GM19397 (cell line): Measurements from ENCODE around the gene KCNG2.
A peak's percentile ranks its signal among the peaks of the same experiment; 100 is the strongest.

Experiments
- ATAC-seq: cut with Tn5 transposase; IDR thresholded peaks from one replicate; pipeline ENCODE4 v1.9.1; 2021; ENCODE audit warnings: mild to moderate bottlenecking, moderate library complexity; ENCODE audit not compliant: unreplicated experiment

The KCNG2 gene

DNA sequence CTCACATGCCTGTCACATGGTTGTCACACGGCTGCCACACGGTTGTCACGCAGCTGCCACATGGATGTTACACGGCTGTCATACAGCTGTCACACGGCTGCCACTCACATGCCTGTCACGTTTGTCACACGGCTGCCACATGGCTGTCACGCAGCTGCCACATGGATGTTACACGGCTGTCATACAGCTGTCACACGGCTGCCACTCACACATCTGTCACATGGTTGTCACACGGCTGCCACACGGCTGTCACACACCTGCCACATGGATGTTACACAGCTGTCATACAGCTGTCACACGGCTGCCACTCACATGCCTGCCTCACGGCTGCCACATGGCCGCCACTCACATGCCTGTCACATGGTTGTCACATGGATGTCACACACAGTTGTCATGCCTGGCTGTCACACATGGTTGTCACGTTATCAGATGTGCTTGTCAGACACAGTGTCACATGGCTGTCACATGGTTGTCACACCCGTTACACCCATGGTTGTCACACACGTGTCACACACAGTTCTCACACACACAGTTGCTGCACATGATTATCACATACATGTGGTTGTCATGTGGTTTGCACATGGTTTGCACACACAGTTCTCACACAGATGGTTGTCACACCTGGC, 19.4 kb downstream of the KCNG2 start:
- no peak for ATAC-seq

DNA sequence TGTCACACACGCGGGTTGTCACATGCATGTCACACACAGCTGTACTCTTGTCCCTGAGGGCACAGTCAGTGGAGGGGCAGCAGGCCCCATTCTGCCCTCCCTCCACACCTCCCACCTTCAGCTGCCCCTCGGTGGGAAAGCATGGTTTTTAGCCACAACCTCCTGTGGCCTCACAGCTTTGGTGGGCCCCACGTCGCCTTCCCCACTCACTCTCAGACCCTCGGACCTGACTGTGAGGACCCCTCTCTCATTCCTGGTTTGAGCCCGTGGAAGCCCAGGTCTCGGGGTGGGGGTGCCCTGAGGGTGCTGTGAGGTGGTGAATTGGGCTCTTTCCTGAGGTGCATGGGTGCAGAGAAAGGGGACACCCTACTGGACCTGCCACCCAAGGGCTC, 19.9 kb downstream of the KCNG2 start:
- no peak for ATAC-seq

DNA sequence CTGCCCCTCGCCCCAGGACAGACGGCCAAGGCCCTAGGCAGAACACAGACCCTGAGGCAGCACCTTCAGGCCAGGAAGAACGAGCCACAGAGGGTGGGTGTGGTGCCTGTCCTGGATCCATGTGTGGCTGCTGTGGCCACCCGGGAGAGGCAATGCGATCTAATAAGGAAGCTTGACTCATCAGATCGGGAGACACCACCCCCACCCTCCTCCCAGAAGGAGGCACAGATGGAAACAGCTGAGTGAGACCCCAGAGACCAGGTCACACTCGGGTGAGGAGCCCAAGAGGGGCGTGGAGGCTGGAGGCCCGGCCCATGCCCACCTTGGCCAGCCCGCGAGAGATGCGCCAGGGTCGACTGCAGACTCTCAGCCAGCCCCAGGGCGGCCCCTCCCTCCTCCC, 20.3 kb downstream of the KCNG2 start:
- no peak for ATAC-seq

DNA sequence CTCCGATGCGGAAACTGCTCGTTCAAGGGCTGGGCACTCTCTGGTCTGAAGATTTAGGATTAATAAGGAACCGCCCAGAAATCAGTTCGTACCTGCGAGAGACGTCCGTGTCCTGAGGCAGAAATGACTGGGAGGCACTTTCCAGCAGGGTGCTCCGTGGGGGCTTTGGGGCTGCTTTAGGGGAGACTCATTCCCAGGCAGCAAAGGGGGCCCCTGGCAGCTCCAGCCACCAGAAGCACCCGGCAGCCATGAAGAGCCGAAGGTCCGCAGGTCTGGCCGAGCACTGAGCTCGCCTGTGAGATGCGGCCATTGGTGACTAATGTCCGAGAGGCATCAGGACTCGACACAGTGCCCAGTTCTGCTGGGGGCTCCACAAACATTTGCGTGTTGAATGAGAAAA, 20.9 kb downstream of the KCNG2 start:
- ATAC-seq = no peak

DNA sequence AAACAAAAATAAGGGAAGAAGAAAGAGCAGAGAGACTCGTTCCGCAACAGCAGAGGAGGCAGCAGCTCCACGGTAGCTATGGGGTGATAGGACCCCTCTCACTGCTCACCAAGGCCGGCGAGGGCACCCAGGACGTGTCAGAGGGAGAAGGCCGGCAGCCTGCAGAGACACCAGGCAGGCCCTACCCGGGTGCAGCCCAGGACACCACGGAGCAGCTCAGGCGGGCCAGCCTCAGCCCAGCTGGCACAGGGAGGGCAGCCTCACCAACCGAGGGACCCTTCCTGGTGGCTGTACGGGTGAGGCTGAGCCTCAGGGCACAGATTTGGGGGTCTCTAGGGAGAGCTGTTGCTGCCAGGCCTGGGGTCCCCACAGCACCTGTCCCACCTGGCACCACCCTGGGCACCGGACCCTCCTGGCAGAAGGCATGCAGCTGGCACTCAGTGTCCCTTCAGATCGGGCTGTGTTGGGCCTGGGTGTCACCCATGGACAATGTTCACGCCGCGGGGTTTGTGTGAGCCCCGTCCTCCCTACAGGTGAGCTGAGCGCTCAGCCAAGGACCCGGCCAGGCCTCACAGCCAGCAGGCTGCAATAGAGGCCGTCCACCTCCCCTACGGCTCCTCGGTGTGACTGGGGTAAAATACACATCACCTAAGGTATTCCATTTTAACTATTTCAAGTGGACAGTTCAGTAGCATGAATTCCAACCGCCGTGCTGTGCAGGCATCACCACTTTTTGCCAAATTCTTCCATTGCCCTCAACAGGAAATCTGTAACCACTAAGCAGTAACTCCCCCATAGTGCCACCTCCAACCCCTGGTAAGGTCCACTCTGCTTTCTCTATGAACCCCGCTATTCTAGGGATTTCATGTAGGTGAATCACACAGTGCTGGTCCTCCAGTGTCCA, 21.6 kb downstream of the KCNG2 start:
- peak; percentile 17 for ATAC-seq

DNA sequence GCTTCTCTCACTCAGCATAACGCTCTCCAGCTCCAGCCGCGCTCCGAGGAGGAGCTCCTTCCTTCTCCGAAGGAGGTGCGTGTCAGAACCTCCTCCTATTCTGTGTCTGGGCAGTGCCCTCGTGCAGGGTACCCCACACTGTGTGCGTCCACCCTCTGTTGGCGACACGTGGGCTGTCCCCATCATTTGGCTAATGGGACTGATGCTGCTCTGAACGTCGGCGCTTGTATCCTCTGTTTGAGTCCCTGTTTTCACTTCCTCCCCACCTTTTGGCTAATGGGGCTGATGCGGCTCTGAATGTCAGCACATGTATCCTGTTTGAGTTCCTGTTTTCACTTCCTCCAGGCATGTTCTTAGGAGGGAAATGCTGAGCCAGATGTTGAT, 22.2 kb downstream of the KCNG2 start:
- ATAC-seq = peak; percentile 79

DNA sequence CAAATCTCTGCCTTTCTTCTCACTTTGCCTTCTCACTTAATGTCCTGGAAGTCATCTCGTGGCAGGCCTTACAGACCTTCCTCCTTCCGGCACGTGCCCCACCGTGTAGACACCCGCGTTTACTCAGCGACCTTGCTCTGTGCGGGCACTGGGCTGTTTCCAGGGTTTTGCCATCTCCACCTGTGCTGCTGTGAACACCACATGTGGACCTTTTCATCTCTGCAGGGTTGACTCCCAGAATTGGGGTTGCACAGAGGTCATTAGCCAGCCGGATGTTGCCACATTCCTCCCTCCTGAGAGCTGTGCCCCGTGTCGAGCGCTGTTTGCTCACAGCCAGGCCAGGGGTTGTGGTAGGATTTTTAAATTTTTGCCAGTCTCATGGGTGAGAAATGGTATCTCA, 25.4 kb downstream of the KCNG2 start:
- ATAC-seq = no peak

DNA sequence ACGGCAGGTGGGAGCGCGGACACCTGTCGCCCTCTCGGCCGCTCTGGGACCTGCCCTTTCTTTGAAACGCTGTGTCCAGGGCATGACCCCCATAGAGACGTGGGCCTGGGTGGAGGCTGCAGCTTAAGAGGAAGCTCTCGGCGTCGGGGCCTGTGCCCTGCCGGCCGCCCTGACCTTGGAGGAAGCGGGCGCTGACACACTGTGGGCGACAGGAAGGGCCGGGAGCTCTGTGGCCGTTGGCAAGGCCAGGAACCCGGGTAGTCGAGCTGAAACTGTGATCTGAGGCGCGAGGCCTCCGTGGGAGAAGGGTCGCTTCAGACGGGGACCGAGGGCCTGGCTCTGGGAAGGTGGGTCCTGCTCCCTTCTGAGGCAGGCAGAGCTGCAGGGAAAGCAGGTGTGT, 28.2 kb downstream of the KCNG2 start:
- ATAC-seq = no peak

DNA sequence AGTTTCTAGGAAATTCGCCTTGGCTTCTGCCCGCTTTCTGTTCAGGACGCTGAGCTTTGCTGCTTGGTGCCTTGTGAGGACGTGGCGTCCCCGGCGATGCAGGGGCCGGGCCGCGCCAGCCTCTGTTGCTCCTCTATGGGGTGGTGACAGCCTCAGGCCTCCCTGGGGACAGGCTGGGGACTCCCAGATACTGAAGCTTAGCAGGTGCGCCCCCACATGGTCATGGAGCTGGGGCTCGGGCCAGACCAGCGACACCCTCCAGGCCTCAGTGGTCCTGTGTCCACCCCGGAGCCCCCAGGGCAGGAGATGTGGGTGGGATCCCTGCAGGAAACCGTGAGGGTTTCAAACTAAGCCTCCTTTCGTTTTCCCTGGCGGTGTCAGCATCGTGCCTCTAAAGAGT, 29.2 kb downstream of the KCNG2 start:
- no peak for ATAC-seq

GRCh38 chr18:79828258-79828657, 30.5 kb downstream of the KCNG2 start:
- no peak for ATAC-seq

GRCh38 chr18:79829136-79829854, 31.6 kb downstream of the KCNG2 start:
- no peak for ATAC-seq

- ATAC-seq = no peak
These were observed 34.4 kb downstream of the KCNG2 start for GRCh38 chr18:79832169-79832568.

DNA sequence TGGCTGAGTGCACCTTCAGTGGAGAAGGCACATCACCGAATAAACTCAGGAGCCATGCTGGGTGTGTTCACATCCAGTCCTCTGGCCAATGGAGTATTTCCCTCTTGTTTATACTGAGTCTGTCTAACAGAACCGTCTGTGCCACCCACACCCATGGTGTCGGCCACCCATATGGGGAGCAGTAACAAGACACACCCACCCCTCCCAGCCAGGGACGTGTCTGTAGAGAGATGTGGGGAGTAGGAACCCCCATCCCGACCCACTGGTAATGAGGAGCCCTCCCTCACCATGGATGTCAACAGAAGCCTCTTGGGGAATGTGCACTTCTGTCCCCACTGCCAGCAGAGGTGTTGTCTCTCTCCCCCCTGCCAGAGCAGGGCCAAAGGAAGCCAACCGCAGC, 37.1 kb downstream of the KCNG2 start:
- ATAC-seq = no peak

DNA sequence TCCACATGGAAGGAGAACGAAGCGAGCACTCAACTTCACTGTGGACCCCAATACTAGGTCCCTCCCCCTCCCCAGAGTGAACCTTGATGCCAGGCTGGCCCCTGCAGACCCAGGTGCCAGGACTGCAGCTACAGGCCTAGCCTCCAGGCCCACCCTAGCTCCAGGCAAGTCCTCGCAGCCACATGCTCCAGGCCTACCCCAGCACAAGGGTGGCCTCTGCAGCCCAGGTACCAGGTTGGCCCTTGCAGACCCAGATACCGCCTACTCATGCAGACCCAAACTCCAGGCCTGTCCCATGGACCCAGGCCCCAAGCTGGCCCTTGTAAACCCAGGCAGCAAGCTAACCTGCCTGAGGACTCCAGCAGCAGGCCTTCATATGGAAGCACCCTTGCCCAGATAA, 44.2 kb downstream of the KCNG2 start:
- ATAC-seq = no peak

GRCh38 chr18:79844999-79845563, 47.3 kb downstream of the KCNG2 start:
- no peak for ATAC-seq

GRCh38 chr18:79846936-79847557, 49.3 kb downstream of the KCNG2 start:
- no peak for ATAC-seq

GRCh38 chr18:79847606-79848293, 50.0 kb downstream of the KCNG2 start:
- no peak for ATAC-seq

DNA sequence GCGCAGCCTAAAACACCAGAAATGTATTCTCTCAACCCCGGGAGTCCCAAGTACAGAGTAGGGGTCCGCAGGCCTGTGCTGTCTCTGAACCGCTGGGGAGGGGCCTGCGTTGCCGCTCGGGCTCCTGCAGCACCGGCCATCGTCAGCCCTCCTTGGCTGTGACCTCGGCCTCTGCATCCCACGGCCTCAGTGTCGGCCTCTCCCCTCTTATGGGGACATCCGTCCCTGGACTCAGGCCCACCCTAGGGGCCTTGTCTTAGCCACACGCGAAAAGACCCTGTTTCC, 50.5 kb downstream of the KCNG2 start:
- no peak for ATAC-seq

DNA sequence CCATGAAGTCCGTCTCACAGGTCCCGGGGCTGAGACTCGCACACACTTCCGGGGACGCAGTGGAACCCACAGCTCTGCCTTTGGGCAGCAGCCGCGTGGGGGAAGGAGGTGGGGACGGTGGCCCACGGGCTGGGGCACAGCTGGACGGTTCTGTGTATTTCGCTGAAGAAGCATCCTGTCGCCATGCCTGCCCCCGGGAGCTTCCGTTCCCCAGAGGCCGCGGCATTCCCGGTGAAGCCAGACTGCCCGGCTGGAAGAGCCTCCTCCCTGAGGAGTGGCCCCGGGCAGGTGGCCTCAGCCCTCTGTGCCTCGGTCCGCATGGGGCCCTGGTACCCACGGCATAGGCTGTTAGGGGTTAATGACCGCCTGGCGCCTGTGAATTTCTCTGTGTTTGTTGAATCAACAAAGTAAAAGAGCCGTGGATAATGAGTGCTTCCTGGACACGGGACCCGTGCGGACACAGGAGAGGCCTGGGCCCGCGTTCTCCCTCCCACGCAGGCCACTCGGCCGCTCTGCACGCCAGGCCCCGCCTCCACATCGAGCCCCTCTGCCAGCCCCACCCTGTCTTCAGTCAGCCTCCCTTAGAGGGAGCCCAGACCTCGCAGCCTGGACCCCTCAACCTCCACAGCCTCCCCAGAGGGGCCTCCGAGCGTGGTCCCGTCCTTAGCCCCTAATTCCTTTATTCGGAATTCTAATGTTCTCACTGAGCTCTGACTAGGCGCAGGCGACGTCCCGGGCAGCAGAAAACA, 51.0 kb downstream of the KCNG2 start:
- no peak for ATAC-seq
